Activated naive CD8-positive, alpha-beta T cell treated with anti-CD3 and anti-CD28 coated beads for 36 hours (primary cell): ENCODE results near the gene NBPF8. TPM values are rescaled to one million over a fixed set of nuclear protein-coding genes. Genes with fewer than 3 reads are reported as not detected.
"Not testable (repeated sequence)": the region's sequence is repeated elsewhere in the genome, so short reads cannot be mapped to it uniquely, and the experiment has no call there.

Experiments used
- DNase-seq: peaks from one replicate; pipeline ENCODE4 v3.0.0; 2021
- H3K27ac Mint-ChIP-seq: one replicate; pipeline ENCODE4 v1.8.0; 2022; ENCODE audit warnings: mild to moderate bottlenecking, moderate library complexity, mixed read lengths
- H3K27me3 Mint-ChIP-seq: one replicate; pipeline ENCODE4 v1.8.0; 2022; ENCODE audit warnings: mild to moderate bottlenecking, mixed read lengths
- H3K36me3 Mint-ChIP-seq: one replicate; pipeline ENCODE4 v1.8.0; 2021; ENCODE audit warnings: mild to moderate bottlenecking, mixed read lengths
- H3K4me1 Mint-ChIP-seq: one replicate; pipeline ENCODE4 v1.8.0; 2021; ENCODE audit warnings: mixed read lengths
- H3K4me3 Mint-ChIP-seq: one replicate; pipeline ENCODE4 v1.8.0; 2022; ENCODE audit warnings: mild to moderate bottlenecking, moderate library complexity, mixed read lengths
- H3K9me3 Mint-ChIP-seq: one replicate; pipeline ENCODE4 v1.8.0; 2022; ENCODE audit warnings: mixed read lengths
- total RNA-seq, 2 experiments: library from RNA; stranded (reverse); gene quantifications; one replicate each; pipeline ENCODE4 v1.2.3, GENCODE V29; 2021

The NBPF8 gene, protein sequence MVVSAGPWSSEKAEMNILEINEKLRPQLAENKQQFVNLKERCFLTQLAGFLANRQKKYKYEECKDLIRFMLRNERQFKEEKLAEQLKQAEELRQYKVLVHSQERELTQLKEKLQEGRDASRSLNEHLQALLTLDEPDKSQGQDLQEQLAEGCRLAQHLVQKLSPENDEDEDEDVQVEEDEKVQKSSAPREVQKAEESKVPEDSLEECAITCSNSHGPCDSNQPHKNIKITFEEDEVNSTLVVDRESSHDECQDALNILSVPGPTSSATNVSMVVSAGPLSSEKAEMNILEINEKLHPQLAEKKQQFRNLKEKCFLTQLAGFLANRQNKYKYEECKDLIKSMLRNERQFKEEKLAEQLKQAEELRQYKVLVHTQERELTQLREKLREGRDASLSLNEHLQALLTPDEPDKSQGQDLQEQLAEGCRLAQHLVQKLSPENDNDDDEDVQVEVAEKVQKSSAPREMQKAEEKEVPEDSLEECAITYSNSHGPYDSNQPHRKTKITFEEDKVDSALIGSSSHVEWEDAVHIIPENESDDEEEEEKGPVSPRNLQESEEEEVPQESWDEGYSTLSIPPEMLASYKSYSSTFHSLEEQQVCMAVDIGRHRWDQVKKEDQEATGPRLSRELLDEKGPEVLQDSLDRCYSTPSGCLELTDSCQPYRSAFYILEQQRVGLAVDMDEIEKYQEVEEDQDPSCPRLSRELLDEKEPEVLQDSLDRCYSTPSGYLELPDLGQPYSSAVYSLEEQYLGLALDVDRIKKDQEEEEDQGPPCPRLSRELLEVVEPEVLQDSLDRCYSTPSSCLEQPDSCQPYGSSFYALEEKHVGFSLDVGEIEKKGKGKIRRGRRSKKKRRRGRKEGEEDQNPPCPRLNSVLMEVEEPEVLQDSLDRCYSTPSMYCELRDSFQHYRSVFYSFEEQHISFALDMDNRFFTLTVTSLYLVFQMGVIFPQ
- total RNA-seq, result 10 to 100 TPM; 16.6 to 17.9 TPM

DNA sequence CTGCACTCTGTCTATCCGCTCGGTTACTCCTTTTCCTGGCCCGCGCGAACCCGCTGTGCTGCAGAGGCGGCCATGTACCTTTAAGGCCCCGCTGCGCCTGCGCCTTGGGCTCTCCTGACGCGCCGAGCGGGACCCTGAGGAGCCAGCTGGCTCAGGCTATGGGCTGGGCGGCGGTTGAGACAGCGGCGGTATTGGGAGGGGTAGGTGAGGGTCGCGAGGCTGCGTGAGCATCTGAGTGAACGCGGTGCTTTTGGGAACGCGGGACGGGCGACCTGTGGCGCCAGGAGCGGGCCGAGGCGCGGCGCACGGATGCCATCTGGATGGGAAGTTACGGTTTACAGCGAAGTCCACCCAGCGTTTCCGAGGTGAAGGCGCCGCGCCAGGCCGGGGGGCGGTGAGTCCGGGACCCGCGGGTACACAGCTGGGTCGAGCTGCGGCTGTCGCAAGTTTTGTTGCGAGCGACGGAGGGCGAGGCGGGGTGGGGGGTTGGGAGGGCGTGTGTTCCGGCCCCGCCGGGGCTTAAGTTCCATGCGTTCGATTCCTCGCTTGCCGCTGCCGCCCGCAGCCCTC, at the start of gene NBPF8:
Gene NBPF8 (plus strand): TSS at position 125 of the 570 bp plus-strand sequence. CDS start 21,488 bp downstream, outside the sequence.
- Mint-ChIP-seq H3K27ac (peak within 1 kb of the TSS; percentile 76), H3K4me3 (peak within 1 kb of the TSS; percentile 86)
- DNase-seq, result peak; percentile 76
- H3K9me3 Mint-ChIP-seq, H3K4me1 Mint-ChIP-seq, H3K27me3 Mint-ChIP-seq, H3K36me3 Mint-ChIP-seq: not testable (repeated sequence)

DNA sequence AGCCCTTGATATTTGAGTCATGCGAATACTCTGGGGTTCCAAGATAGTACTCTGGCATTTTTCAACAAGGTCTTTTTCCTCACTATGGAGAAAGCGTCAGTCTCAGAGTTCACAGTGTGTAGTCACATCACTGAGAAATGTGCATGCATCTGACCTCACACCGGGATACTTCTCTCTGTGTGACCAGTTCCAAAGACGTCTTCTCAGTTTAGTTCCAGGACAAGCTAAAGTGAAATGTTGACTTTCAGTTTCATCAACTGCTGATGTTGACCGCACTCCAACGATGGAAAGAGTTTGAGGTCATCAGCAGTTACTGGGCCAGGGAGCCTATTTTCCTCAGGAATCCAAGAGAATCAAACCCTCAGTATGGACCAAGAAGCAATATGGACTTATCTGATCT, 47.1 kb upstream of the NBPF8 start:
- not testable (repeated sequence) for DNase-seq, H3K27ac Mint-ChIP-seq, H3K27me3 Mint-ChIP-seq, H3K9me3 Mint-ChIP-seq, H3K36me3 Mint-ChIP-seq, H3K4me3 Mint-ChIP-seq, H3K4me1 Mint-ChIP-seq

DNA sequence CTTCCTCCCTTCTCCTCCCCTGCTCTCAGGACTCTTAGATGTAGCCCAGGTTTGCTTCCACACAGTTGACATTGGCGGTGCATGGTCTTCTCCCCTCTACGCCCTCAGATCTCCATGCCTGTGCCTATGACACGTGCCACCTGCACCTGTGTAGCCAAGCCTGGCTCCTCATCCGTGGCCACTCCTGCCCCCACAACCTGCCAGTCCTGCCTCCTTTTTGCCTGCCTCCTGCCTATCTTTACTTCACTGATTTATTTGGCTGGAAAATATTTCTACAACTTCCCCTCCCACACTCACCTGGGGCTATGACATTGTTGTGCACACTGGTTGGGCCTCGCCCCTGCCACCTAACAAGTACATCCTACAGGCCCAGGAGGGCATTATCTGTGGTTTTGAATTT, 28.2 kb upstream of the NBPF8 start:
- H3K4me1 Mint-ChIP-seq, H3K36me3 Mint-ChIP-seq, DNase-seq, H3K9me3 Mint-ChIP-seq, H3K4me3 Mint-ChIP-seq, H3K27me3 Mint-ChIP-seq, H3K27ac Mint-ChIP-seq: not testable (repeated sequence)

DNA sequence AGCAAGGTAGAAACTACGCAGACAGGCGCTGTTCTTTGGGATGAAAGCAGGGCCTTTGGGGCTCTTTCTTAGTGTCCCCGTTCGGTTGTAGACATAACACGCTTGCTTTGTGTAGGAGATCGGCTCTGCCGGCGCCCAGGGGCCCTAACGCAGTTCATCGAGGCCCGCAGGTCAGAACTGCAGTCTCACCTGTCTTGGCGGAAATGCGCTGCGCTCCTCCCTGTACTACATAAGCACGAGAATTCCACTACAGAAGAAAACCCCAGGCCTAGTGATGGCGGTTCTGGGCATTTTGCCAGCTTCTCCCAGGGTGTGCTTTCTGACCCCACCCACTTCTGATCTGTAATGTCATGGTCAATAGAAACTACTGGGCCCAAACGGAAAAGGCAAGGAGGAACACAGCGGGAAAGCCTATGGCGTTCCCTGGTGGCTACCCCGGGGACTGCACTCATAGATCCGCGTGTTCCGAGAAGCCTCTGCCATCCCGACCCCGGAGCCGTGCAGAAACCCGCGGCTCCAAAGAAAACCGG, 26.2 kb upstream of the NBPF8 start:
- H3K27me3 Mint-ChIP-seq, H3K4me1 Mint-ChIP-seq, H3K36me3 Mint-ChIP-seq, H3K27ac Mint-ChIP-seq, H3K9me3 Mint-ChIP-seq, H3K4me3 Mint-ChIP-seq: not testable (repeated sequence)
- peak; percentile 31 for DNase-seq

DNA sequence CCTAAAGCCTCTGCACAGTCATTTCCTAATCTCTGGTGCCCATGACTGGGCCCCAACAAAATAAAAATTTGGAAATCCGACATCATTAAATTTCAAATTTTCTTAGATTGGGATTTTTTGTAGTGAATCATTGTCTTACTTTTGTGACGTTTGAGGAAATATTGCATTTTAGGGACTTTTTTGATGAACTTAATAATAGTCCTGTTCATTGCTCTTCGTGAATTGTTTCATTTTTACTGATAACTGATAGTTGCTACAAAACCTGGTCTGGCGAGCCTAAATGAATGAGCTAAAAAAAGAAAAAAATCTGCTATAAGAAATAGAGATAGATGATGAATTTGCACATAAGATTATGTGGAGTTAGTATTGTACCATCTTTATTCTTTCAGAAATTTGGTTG, 23.5 kb upstream of the NBPF8 start:
- H3K27me3 Mint-ChIP-seq, result not testable (repeated sequence)

DNA sequence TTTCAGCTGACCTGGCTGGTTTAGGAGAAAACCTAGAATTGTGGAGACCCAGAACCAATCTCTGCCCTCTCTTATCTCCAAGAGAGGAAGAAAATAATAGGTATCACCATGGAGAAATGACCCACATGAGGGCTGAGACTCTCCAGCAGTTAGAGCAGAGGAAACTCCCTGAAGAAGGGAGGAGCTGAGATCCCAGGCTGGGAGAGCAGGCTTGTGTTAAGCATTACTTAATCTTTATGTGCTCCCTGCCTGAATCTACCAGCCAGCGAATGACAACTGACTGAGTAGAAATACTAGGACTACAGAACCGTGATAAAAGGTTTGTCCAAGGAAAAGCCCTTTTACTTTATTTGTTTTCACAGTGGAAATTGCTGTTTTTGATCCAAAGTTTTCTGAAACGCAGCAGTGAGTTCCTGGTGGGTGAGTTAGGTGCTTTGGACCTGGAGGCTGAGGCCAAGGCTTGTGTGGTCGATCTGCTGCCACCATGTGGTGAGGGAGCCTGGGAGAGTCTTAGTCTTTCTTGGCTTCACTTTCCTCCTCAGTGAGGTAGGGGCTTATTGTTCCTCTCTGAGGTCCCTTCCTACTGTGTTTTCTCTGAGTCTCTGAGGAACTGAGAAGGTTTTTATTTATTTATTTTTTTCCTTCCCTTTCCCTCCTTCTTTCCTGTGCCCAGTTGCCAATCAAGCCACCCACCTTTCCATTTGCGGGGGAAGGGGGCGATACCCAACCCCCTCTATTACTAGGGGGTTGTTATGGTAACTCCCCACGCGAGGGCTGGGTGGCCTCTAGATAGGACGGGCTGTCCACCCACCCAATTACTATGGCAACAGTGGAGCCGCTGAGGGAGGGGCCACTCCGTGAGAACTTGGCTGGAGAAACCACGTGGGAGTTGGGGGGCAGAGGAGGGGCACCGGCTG, 21.3 kb upstream of the NBPF8 start:
- H3K27me3 Mint-ChIP-seq, H3K4me3 Mint-ChIP-seq, H3K27ac Mint-ChIP-seq, DNase-seq, H3K36me3 Mint-ChIP-seq, H3K9me3 Mint-ChIP-seq, H3K4me1 Mint-ChIP-seq: not testable (repeated sequence)

More for the DNA sequence above, 23.5 kb upstream of the NBPF8 start:
- H3K27ac Mint-ChIP-seq, DNase-seq, H3K36me3 Mint-ChIP-seq, H3K4me3 Mint-ChIP-seq, H3K9me3 Mint-ChIP-seq, H3K4me1 Mint-ChIP-seq: not testable (repeated sequence)

DNA sequence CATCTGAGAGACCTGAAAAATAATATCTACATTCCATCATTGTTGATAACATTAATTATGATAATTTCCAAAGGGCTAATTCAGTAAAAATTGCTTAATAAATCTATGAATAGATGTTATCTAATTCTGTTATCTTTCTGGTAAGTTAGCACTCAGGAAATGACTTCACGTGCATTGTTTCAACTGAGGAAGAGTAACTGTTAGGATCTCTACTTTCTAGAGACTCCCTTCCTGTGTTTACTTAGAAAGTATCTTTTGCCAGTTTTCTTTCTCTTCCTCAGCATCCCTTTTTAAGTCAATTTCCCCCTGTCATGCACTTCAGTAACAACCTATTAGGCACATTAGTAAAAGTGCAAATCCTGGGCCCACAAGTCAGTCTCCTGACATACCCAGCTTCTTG, 9.5 kb upstream of the NBPF8 start:
- H3K36me3 Mint-ChIP-seq, H3K27ac Mint-ChIP-seq, H3K27me3 Mint-ChIP-seq, H3K4me3 Mint-ChIP-seq, H3K9me3 Mint-ChIP-seq, H3K4me1 Mint-ChIP-seq, DNase-seq: not testable (repeated sequence)

DNA sequence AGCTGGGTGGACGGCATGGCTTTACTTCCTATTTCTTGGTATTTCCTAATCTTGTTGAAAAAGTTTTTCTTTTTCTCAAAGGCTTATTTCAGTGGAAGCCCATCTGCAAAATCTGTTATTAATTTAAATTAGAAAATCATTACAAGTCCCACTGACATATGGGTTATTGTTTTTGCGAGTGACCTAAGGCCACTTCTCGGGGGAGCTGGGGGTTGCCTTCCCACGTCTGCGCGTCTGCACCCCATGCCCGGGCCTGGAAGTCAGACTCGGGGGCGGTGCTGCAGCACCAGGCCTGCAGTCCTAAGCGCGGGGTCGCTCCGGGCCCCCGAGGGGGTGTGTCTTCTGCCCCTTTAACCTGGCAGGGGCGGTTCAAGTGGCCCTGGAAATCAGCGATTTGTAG, 384 bp upstream of the NBPF8 start:
- not testable (repeated sequence) for DNase-seq, H3K4me3 Mint-ChIP-seq, H3K27ac Mint-ChIP-seq, H3K4me1 Mint-ChIP-seq, H3K9me3 Mint-ChIP-seq, H3K36me3 Mint-ChIP-seq, H3K27me3 Mint-ChIP-seq

DNA sequence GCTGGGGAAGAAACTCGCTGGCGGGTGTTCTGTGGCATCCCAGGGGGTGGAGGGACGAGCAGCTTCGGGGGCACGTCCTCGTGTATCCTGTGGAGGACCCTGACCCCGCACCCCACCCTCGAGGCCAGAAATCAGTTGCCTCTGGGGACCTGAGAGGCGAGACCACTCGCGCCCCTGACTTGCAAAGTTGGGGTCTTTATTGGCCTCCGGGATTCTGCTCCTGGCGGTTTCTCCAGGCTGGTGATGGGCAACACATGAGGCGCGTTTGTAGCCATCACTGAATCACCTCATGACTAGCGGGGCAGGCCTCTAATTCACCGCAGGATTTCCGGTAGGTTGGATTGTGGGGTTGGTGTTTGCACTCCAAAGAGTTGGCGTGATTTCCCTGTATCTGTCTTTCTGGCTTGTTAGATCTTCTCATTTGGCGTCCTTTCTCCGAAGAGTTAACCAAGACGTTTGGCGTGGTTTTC, 692 bp downstream of the NBPF8 start:
- DNase-seq, result peak; percentile 31
- Mint-ChIP-seq H3K4me3 (peak overlapping the region; percentile 86), H3K27ac (peak overlapping the region; percentile 76)
- H3K36me3 Mint-ChIP-seq, H3K27me3 Mint-ChIP-seq, H3K4me1 Mint-ChIP-seq, H3K9me3 Mint-ChIP-seq: not testable (repeated sequence)

DNA sequence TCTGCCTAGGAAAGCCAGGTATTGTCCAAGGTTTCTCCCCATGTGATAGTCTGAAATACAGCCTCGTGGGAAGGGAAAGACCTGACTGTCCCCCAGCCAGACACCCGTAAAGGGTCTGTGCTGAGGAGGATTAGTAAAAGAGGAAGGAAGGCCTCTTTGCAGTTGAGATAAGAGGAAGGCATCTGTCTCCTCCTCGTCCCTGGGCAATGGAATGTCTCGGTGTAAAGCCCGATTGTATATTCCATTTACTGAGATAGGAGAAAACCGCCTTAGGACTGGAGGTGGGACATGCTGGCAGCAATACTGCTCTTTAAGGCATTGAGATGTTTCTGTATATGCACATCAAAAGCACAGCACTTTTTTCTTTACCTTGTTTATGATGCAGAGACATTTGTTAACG, 10.2 kb downstream of the NBPF8 start:
- not testable (repeated sequence) for H3K36me3 Mint-ChIP-seq, H3K27me3 Mint-ChIP-seq

DNA sequence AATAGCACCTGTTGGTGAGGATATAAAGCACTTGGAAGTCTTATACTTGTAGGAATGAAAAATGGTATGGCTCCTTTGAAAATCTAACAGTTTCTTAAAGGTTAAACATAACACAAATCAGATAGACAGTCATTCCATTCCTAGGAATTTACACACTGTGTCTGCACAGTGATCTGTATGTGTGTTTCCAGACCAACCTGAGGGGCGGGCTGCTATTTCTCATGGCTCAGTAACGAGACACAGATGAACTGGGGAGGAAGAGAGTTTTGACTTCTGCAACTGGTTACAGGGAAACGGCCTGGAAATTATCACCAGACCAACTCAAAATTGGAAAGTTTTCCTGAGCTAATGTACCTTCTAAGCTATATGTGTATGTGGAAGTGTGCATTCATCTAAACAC, 16.8 kb downstream of the NBPF8 start:
- not testable (repeated sequence) for H3K36me3 Mint-ChIP-seq, H3K4me3 Mint-ChIP-seq, H3K27me3 Mint-ChIP-seq

More for the DNA sequence above, 10.2 kb downstream of the NBPF8 start:
- DNase-seq, H3K4me3 Mint-ChIP-seq, H3K9me3 Mint-ChIP-seq, H3K4me1 Mint-ChIP-seq, H3K27ac Mint-ChIP-seq: not testable (repeated sequence)

DNA sequence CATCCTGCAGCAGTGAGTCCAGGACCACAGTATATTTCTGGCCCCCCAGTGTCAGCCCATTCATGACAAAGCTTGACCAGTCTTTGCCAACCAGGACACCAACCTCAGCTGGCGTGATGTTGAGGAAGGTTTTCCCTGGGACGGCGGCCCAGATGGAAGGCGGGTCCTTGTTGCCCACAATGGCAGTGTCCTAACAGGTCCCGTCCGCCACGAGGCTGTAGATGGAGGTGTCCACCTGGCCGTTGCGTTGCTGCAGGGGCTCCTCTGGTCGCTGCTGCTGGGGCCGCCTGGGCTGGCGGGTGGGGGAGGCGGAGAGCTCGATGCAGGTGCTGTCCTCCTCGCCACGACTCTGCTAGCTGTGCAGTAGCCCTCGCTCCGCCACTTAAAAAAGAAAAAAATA, 19.0 kb downstream of the NBPF8 start:
- DNase-seq, H3K4me1 Mint-ChIP-seq, H3K36me3 Mint-ChIP-seq, H3K9me3 Mint-ChIP-seq, H3K4me3 Mint-ChIP-seq, H3K27me3 Mint-ChIP-seq, H3K27ac Mint-ChIP-seq: not testable (repeated sequence)

More for the DNA sequence above, 16.8 kb downstream of the NBPF8 start:
- DNase-seq, H3K9me3 Mint-ChIP-seq, H3K27ac Mint-ChIP-seq, H3K4me1 Mint-ChIP-seq: not testable (repeated sequence)

DNA sequence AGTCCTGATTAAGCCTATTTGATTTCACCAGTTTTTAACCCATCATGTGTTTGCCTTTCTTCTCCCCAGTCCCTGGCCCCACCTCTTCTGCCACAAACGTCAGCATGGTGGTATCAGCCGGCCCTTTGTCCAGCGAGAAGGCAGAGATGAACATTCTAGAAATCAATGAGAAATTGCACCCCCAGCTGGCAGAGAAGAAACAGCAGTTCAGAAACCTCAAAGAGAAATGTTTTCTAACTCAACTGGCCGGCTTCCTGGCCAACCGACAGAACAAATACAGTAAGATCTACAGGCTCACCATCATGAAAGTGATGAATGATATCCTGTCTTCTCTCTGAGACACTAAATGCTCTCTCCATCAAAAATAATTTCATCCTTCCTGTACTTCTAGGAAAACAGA, 34.3 kb downstream of the NBPF8 start:
- not testable (repeated sequence) for H3K4me3 Mint-ChIP-seq, H3K27me3 Mint-ChIP-seq, DNase-seq, H3K9me3 Mint-ChIP-seq, H3K36me3 Mint-ChIP-seq, H3K27ac Mint-ChIP-seq, H3K4me1 Mint-ChIP-seq
